Activated T-cell treated with anti-CD3 and anti-CD28 coated beads, Interleukin-2, amount 50 U/mL, for 24 hours (primary cell): ENCODE measurements around the gene IFT25.
"Not testable (repeated sequence)": the region's sequence is repeated elsewhere in the genome, so short reads cannot be mapped to it uniquely, and the experiment has no call there.

ENCODE experiments used
- DNase-seq: peaks from one replicate; pipeline ENCODE4 v3.0.0-alpha.2; 2020
- H3K27ac Mint-ChIP-seq: 2 replicates; pipeline ENCODE4 v1.8.0; 2020; ENCODE audit warnings: mild to moderate bottlenecking, mixed read lengths
- H3K27me3 Mint-ChIP-seq: 2 replicates; pipeline ENCODE4 v1.8.0; 2020; ENCODE audit warnings: mixed read lengths
- H3K36me3 Mint-ChIP-seq: 2 replicates; pipeline ENCODE4 v1.8.0; 2020; ENCODE audit warnings: low read depth, mixed read lengths
- H3K4me1 Mint-ChIP-seq: 2 replicates; pipeline ENCODE4 v1.8.0; 2020; ENCODE audit warnings: low read depth, mixed read lengths
- H3K4me3 Mint-ChIP-seq: 2 replicates; pipeline ENCODE4 v1.8.0; 2020; ENCODE audit warnings: mild to moderate bottlenecking, moderate library complexity, mixed read lengths
- H3K9me3 Mint-ChIP-seq: 2 replicates; pipeline ENCODE4 v1.8.0; 2020; ENCODE audit warnings: mixed read lengths

The IFT25 gene

GRCh38 chr1:53892911-53893310 lies 52.6 kb downstream of the IFT25 start:
- no peaks in the 10 kb centered on the region for H3K9me3 Mint-ChIP-seq
- peaks cover 11% of the 10 kb centered on the region for H3K36me3 Mint-ChIP-seq
- peaks cover 32% of the 10 kb centered on the region for H3K4me1 Mint-ChIP-seq
- H3K27me3 Mint-ChIP-seq: no peaks in the 10 kb centered on the region
- no peak for DNase-seq
- no peak overlapping the region for H3K27ac Mint-ChIP-seq
- H3K4me3 Mint-ChIP-seq: no peak overlapping the region

- Mint-ChIP-seq H3K27me3 (no peaks in the 10 kb centered on the region), H3K4me3 (no peak overlapping the region), H3K36me3 (peaks cover 18% of the 10 kb centered on the region), H3K4me1 (peaks cover 38% of the 10 kb centered on the region), H3K27ac (no peak overlapping the region), H3K9me3 (no peaks in the 10 kb centered on the region)
- DNase-seq: no peak
Observed at GRCh38 chr1:53891678-53892077, 53.8 kb downstream of the IFT25 start.

DNA sequence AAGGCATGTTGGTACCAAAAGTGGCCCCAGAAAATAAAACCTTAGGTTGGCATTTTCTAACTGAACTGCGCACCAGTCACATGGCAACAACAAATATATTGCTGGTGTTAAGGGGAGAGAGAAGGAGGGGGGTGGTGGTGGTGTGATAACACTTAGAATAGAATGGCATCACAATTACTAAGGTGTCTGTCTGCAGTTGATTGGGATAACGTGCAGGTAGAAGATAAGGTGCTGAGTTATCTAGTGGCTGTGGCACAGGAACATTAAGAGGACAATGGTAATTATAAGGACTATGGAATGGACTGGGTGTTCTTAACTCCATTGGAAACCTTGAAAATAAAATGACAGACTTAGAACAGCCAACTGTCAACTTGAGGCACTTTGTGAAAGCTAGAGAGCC lies 54.5 kb downstream of the IFT25 start:
- no peaks in the 10 kb centered on the region for H3K9me3 Mint-ChIP-seq
- peak overlapping the region; percentile 99 for H3K27ac Mint-ChIP-seq
- no peak for DNase-seq
- H3K27me3 Mint-ChIP-seq: no peaks in the 10 kb centered on the region
- no peak overlapping the region for H3K4me3 Mint-ChIP-seq
- H3K4me1 Mint-ChIP-seq: peaks cover 38% of the 10 kb centered on the region
- peaks cover 21% of the 10 kb centered on the region for H3K36me3 Mint-ChIP-seq

DNA sequence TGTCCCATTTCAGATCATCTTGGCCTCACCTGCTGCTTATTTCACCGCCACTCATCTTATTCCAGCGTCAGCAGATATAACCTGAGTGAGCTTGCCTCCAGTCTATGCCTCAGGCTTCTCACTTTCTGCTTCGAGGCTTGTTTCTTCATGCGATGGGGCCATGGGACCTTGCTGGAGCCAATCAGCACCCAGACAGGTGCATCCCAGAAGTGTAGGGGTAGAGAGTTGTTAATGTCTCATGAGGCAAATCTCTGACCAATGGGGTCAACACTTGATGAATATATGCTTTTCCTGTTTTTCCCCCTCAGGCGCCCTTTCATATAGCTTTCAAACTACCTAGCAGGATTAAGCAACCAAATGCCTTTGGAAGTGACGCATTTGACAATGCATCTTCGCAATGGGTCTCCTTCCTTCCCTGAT lies 55.0 kb downstream of the IFT25 start:
- Mint-ChIP-seq H3K27me3 (no peaks in the 10 kb centered on the region), H3K36me3 (peaks cover 25% of the 10 kb centered on the region), H3K4me1 (peaks cover 38% of the 10 kb centered on the region), H3K9me3 (no peaks in the 10 kb centered on the region), H3K4me3 (peak overlapping the region; percentile 97), H3K27ac (peak overlapping the region; percentile 99)
- peak; percentile 32 for DNase-seq

DNA sequence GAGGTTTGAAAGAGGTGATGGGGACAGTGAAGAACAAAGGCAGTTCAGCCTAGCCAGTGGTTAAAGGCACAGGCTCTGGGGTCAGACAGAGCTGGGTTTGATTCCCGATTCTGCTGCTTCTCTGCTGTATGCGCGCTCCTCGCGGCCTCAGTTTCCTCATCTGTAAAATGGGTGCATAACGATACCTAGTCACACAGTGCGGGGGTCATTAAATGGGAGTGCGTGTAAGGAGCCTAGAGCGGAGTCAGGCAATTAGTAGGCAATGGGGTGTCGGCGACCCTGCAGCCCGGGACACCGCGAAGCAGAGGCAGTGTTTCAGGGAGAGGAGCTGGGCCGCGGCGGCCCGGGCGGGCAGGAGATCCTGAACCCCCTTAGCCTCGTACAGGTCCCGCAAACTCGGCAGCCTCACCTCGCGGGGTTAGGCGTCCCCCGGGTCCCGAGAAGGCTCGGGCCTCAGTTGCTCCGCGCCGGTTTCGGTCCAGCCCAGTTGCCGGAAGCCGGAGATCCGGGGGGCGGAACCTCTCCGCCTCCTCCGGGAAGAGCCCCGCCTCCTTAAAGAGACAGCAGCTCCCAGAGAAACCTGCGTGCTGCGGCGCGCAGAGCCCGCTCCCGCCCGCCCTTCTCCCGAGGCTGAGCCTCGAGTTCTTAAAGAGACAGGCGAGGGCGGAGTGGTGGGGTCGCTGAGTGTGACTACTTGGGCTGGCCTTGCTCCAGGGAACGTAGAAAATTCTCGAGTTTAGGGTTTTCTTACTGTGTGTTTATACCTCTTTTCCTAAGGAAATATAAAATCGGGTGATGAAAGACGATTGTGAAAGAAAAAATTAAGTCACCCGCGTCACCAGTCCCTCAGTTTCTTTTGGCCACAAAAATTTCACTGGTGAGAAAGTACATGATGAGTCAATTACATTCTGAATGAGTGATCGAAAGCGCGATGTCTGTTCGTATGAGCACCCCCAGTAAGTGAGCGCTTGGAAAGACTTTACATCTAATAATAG lies 55.9 kb downstream of the IFT25 start, which contains the start of gene YIPF1:
Gene YIPF1 (minus strand): TSS at position 494 of the 995 bp plus-strand sequence. CDS start 860 bp downstream, outside the sequence.
- DNase-seq: peak; percentile 90
- Mint-ChIP-seq H3K4me3 (peak within 1 kb of the TSS; percentile 97), H3K9me3 (no peaks in the 10 kb centered on the region), H3K27ac (peak within 1 kb of the TSS; percentile 99), H3K27me3 (no peaks in the 10 kb centered on the region), H3K36me3 (peaks cover 34% of the 10 kb centered on the region), H3K4me1 (peaks cover 40% of the 10 kb centered on the region)

DNA sequence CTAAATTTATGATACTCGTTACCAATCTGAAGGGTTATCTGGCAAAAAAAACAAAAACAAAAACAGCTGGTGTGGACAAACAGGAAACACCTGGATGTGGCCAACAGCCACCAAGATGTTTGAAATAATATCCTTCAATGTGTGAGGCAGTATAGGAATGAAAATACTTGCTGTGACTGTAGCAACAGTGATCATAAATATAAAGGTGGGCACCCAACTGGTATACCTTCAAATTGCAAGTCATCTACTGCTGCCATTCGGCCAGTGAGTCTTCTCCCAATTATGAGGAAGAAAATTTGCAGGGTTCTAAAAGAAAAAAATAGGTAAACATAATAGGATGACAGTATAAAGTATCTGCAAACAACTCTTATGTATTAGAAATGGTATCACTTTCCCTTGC lies 56.8 kb downstream of the IFT25 start:
- Mint-ChIP-seq H3K4me1 (peaks cover 42% of the 10 kb centered on the region), H3K36me3 (peaks cover 39% of the 10 kb centered on the region), H3K27ac (peak overlapping the region; percentile 99), H3K9me3 (no peaks in the 10 kb centered on the region), H3K4me3 (peak overlapping the region; percentile 97), H3K27me3 (no peaks in the 10 kb centered on the region)
- DNase-seq: no peak

GRCh38 chr1:53883600-53883999 lies 61.9 kb downstream of the IFT25 start:
- Mint-ChIP-seq H3K4me1 (peaks cover 23% of the 10 kb centered on the region), H3K36me3 (peaks cover 69% of the 10 kb centered on the region)
- H3K27ac Mint-ChIP-seq, H3K9me3 Mint-ChIP-seq, H3K27me3 Mint-ChIP-seq, DNase-seq, H3K4me3 Mint-ChIP-seq: not testable (repeated sequence)

DNA sequence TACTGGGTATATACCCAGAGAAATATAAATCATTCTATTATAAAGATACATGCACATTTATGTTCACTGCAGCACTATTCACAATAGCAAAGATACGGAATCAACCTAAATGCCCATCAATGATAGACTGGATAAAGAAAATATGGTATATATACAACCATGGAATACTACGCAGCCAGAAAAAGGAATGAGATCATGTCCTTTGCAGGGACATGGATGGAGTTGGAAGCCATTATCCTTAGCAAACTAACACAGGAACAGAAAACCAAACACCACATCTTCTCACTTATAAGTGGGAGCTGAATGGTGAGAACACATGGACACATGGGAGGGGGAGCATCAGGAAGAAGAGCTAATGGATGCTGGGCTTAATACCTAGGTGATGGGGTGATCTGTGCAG lies 63.6 kb downstream of the IFT25 start:
- not testable (repeated sequence) for DNase-seq, H3K27ac Mint-ChIP-seq, H3K4me3 Mint-ChIP-seq, H3K9me3 Mint-ChIP-seq, H3K4me1 Mint-ChIP-seq, H3K27me3 Mint-ChIP-seq
- peaks cover 77% of the 10 kb centered on the region for H3K36me3 Mint-ChIP-seq

DNA sequence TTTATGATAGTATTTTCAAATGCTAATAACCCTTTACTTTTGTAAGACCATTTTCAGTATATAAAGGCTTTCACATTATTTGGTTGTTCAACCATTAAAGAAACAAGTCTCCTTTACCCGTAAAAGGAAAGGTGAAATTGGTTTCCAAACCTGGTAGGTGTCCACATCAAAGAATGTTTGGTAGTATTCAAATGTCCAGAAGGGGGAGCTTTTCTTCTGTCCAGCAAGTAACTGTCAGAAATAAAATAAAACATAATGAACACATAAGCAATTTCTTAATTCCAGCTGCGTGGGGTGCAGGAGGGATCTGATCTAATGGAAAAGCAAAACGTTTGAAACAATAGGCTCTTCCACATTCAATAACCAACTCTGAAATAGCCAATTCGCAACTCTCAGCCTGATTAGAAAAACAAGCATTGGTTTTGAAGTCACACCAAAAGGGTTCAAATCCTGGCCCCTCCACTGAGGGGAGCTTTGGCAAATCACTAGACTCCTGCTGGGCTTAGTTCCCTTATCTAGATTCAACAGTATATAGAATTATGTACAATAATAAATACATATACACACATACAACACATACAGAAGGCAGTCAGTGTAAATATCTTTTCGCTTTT lies 66.9 kb downstream of the IFT25 start:
- peaks cover 6% of the 10 kb centered on the region for H3K4me1 Mint-ChIP-seq
- no peak overlapping the region for H3K27ac Mint-ChIP-seq
- no peak for DNase-seq
- H3K36me3 Mint-ChIP-seq: peaks cover 74% of the 10 kb centered on the region
- peaks cover 3% of the 10 kb centered on the region for H3K9me3 Mint-ChIP-seq
- no peaks in the 10 kb centered on the region for H3K27me3 Mint-ChIP-seq
- H3K4me3 Mint-ChIP-seq: no peak overlapping the region

GRCh38 chr1:53875150-53875549 lies 70.3 kb downstream of the IFT25 start:
- H3K4me3 Mint-ChIP-seq, H3K4me1 Mint-ChIP-seq, H3K27me3 Mint-ChIP-seq, H3K9me3 Mint-ChIP-seq, DNase-seq, H3K27ac Mint-ChIP-seq: not testable (repeated sequence)
- peaks cover 71% of the 10 kb centered on the region for H3K36me3 Mint-ChIP-seq

DNA sequence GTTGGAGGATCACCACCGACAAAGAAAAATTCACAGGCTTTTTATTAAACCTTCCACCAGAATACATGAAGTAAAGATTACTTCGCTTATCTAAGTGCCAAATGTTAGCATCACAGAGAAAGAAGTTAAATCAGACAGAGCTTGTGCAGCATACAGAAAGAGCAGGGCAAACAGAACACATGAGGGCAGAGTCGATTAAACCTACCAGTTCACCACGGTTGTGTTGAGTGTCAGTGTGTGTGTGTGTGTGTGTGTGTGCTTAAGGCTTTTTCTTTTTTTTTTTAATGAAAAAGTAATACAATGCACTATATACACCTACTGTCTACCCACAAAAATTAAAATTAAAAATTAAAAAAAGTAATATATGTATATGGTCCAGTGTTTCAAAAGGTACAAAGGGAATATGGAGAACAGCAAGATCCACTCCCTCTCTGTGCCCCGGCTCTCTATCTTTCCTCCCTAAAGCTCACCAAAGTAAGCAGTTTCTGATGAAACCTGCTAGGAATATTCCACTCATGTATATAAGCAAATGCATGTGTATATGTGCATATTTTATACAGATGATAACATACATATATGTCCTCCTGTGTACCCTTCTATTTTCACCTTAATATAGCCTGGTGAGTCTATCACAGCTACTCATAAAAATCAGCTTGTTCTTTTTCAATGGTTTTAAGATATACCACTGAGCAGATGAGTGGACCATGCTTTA lies 73.6 kb downstream of the IFT25 start:
- Mint-ChIP-seq H3K27me3 (no peaks in the 10 kb centered on the region), H3K36me3 (peaks cover 76% of the 10 kb centered on the region), H3K4me3 (no peak overlapping the region), H3K4me1 (peaks cover 1% of the 10 kb centered on the region), H3K9me3 (no peaks in the 10 kb centered on the region), H3K27ac (no peak overlapping the region)
- DNase-seq: no peak
